Activated CD4-positive, alpha-beta T cell treated with anti-CD3 and anti-CD28 coated beads, Interleukin-10, Interleukin-2, amounts not matched to agents 100 ng/mL and 50 ng/mL, durations not matched to agents 16 hours and 8 hours (primary cell): ENCODE data around the gene CHSY3.

Experiments
- DNase-seq: peaks from one replicate; pipeline ENCODE4 v3.0.0-alpha.2; 2020

Gene CHSY3

GRCh38 chr5:130032807-130033206, 128.5 kb downstream of the CHSY3 start:
- no peak for DNase-seq

DNA sequence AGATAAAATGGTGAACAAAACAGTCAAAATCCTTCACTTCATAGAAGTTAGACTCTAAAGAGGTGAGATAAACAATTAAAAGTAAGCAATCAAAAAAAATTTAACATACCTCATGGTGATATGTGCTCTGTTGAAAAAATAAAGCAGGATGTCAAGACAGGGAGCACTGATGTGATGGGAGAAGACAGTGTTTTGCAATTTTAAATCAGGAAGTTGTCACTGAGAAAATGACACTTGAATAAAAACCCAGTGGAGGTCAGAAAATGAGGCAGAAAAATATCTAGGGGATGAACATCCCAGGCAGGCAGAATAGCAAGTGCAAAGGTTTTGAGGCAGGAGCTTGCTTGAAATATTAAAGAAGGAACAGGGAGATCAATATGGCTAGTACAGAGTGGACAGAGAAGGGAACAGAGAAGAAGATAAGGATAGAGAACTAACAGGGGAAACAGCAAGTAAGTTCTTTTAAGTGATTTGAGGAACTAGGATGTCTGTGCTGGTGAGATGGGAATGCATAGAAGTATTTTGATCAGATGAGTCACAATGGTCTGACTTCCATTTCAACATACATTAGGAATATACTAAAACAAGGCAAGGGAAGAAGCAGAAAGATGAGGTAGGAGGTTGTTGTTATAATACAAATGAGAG, 130.4 kb downstream of the CHSY3 start:
- DNase-seq: no peak

GRCh38 chr5:130035388-130035787, 131.1 kb downstream of the CHSY3 start:
- no peak for DNase-seq

DNA sequence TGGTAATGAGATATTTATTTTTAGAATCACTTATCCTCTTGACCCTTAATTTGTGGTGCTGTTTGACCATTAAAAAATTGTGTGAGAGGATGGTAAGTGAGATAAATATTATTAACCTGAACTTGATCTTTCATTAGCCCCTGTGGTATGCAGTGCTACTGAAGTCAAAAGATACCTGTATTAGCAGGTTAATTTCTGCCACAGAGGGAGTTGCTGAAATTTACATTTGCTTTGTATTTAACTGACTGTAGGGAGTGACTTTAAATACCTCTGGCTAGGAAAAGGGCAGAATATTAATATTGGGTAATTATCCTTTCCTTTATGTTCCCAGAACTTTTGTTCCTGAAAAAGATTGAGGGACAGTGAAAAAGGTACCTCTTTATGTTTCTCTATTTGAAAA, 133.6 kb downstream of the CHSY3 start:
- DNase-seq: no peak

DNA sequence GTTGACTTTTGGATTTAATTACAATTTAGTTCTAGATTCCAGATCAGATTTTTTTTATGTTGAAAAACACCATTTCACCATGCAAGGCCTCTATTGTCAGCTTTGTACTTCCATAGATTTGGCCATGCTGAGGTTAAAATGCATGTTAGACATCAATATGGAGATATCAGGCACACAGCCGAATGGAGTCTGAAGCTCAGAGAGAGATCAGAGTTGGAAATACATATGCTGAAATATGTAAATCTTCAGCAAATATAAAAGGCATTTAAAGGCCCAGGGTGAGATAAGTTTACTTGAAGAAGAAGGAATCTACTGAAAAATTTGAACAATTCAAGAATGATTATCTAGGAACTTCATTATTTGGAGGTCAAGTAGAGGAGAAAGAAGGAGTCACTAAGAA, 139.6 kb downstream of the CHSY3 start:
- DNase-seq: no peak

DNA sequence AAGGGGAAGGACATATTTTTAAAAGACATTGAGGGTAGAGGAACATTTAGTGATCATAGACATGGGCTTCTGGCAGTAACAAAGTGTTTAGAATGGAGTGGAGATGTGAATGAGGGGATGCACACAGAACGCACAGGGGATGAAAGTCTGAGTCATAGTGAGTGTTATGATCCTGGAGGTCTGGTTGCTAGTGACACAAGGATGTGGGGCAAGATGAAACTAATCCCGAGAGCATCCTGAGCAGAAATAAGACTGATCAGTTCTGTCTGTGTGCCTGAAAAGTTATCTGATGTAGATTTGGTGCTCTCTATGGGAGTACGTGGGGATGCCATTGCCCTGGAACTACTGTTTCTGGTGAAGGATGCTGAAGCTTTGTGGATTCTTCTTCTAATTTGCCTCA, 141.1 kb downstream of the CHSY3 start:
- DNase-seq: no peak

- DNase-seq: no peak
Observed at GRCh38 chr5:130050585-130050984, 146.3 kb downstream of the CHSY3 start.

GRCh38 chr5:130052752-130053151, 148.5 kb downstream of the CHSY3 start:
- DNase-seq: no peak

DNA sequence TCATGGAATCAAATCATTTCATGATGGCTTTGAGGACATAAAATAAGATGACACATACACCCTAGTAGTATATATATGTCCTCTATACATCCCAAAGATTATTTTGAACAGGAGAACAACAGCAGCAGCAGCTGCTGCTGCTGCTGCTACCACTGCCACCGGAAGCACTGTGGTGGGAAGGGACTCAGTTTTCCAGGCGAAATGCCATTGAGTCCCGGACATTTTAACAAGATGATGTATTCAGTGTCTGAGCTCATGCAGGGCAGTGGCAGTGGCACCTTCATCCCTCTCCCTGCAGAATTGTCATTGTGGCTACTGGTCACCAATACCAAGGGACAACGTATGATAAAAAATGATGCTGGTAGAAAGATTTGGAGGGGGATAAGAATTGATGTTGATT, 151.3 kb downstream of the CHSY3 start:
- DNase-seq: no peak

GRCh38 chr5:130061746-130062145, 157.5 kb downstream of the CHSY3 start:
- DNase-seq: no peak

DNA sequence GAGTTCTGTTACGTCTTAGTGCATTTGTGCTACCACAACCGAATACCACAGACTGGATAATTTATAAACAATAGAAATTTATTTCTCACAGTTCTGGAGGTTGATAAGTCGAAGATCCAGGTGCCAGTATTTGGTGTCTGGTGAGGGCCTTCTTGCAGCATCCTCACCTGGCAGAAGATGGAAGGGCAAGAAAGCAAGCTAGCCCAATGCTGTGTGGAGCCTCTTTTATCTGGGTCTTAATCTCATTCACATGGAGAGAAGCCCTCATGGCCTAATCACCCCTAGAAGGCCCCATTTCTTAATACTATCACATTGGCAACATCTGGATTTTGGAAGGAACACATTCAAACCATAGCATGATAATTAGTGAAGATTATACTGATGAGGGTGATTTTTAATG, 159.3 kb downstream of the CHSY3 start:
- DNase-seq: no peak

DNA sequence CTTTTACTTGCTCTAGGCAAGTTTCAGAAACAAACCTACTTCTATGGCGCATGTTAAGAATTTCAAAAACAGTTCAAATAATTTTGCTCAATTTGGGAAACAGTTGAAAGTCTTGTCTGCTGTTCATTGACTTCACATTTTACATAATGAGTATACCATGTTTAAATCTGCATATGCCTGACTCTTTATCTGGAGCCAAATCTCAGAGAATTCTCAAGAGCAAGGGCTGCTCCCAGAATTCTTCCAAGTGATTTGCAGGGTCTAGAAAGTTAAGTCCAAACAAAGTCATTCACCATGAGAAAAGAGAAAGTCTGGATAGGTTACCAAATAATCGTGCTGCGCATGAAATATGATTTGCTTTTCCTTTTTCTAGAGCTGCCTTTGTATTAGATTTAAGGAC, 160.2 kb downstream of the CHSY3 start:
- DNase-seq: no peak

GRCh38 chr5:130065617-130066016, 161.4 kb downstream of the CHSY3 start:
- no peak for DNase-seq

DNA sequence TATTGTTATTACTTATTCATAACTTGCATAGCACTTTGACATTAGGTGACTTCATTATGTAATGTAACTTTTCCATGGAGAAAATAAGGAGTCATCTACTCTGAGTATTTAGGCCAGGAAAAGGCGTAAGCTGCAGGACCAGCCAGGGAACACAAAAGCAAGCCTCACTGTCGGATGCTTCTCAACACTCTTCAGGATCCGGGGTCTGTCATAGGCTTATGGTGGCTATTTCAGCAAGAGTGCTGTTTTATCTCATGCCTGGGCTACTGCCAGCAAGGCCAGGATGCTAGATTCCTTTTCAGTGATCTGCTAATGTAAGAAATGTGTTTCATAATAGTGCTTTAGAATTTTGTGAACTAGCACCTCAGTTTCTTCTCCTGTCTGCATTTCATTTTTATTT, 162.4 kb downstream of the CHSY3 start:
- no peak for DNase-seq

- no peak for DNase-seq
Observed at GRCh38 chr5:130067364-130067763, 163.1 kb downstream of the CHSY3 start.

GRCh38 chr5:130068101-130068500, 163.8 kb downstream of the CHSY3 start:
- DNase-seq: no peak

DNA sequence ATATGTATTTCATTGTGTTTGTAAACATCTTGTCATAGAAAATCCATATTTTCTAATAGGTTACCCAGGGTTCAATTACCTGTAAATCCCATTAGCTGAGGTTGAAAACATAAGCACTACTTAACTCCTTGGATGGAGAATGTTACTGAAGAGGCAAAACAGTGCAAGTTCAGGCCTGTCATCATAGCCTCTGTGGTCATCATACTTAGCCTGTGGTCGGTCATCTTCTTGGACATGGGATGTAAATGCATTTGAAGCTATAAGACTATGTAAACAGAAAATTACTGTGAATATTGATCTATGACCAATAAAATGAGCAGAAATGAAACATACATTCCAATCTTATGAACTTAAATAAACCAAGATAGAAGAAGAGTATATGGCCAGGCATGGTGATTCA, 164.7 kb downstream of the CHSY3 start:
- DNase-seq: no peak

GRCh38 chr5:130074820-130075219, 170.6 kb downstream of the CHSY3 start:
- no peak for DNase-seq

DNA sequence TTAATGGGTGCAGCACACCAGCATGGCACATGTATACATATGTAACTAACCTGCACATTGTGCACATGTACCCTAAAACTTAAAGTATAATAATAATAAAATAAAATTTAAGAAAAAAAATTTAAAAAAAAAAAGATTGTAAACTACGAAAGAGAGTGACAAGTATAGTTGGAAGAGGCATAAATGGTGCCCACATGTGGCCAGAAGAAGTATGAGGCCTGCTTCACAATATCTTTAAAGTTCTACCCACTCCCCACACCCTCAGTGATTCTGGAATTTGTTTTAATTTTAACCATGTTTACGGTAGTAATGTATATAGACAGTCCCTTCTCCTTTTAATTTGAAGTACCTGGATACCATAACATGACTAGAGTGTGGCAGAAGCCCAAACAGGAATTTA, 172.7 kb downstream of the CHSY3 start:
- DNase-seq: no peak

GRCh38 chr5:130078661-130079060, 174.4 kb downstream of the CHSY3 start:
- DNase-seq: no peak

DNA sequence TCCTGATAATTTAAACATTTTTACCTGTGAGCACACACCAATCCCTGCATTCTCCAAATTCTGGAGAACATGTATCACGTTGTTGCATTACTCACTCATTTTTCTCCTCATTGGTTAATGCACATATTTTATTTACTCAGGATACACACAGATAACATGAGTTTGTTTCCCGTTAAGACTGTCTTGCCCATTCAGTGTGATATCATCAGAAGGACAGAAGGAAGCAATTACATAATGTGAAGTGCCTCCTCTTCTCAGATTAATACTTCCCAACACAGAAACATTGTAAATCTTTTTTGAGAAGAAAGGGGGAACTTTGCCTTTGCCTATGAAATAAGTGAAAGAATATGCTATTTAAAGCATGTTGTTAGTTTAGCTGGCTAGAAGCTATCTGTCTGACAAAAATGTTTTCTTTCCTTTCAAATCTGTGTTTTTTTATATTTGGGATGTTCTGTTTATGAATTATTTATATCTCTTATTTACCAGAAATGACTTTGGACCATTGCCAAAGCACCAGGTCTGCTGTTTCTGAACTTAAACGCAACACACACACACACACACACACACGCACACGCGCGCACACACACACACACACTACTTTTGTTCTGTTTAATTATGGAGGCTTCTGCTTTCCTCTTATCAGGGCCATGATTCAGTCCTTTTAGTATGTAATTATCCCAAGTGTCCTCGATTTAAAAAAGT, 186.5 kb downstream of the CHSY3 start:
- DNase-seq: no peak

DNA sequence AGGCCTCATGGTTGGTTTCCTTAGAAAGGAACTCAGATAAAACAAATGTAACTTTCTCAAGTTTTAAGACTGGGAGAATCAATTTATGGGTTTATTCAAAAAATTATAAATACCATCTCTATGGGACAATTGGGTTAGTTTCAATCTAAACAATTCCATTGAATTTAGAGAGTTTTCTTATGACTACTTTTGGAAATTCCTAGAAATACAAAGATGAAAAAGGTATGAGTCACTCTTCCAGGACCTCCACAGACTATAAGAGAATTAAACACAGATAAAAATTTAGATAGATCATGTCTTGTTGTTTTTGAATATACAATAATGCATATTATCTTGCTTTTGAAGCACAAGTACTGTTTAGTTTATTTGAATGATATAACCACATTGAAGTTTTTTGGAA, 188.7 kb downstream of the CHSY3 start:
- DNase-seq: no peak

GRCh38 chr5:130096483-130096882, 192.2 kb downstream of the CHSY3 start:
- DNase-seq: no peak

- DNase-seq: no peak
Observed at GRCh38 chr5:130099008-130099407, 194.7 kb downstream of the CHSY3 start.

DNA sequence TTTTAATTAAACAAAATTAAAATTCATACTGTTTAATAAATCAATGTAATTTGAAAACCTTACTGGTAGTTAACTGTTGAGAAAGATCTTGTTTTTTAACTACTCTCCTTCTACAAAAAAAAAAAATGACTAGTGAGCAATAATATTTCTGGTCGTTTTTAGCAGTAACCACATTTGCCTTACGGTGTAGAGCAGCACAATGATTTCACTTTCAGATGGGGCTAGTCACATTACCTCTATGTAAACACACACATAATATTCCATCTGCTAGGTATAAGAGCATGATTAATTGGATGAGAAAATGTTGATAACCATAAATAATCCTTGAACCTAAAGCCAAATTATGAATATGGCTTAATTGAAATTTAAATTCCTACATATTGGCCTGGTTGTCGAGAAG, 198.1 kb downstream of the CHSY3 start:
- no peak for DNase-seq
